ENCODE measurements around the gene RNF212. TPM values are rescaled to one million over a fixed set of nuclear protein-coding genes. Genes with fewer than 3 reads are reported as not detected.

RNF212 gene
- total and polyA plus RNA-seq, 2 experiments from 2014 or later: 17.0 to 20.6 TPM

DNA sequence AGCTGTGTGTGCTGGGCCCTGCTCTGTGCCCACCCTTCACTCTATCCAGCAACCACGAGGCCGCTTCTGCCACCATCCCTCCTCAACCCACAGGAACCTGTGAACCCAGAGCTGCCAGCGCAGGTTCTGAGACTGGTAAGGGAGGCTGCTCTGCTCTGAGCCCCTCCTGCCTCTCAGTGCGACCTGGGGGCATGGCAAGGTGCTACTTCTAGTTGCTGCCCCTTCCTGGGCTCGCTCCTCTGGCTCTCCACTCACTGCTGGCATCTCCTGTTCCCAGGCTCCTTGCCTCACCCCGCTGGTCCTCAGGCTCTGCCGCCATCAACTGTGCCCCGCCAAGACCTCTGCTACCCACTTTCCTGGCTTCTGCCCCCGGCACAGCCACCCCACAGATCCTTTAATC, 39.3 kb downstream of the RNF212 start (continued):
- TF ChIP-seq EZH2phosphoT487 (IDR thresholded peaks at IDR 0.05; ENCODE audit: unreplicated experiment) (no peak), JUNB (IDR thresholded peaks at IDR 0.05; ENCODE audit: unreplicated experiment) (no peak), EZH2 (IDR thresholded peaks at IDR 0.05; ENCODE audit: low read depth, unreplicated experiment) (no peak), ZNF114 (CRISPR knock-in tag; IDR thresholded peaks at IDR 0.05) (no peak), POLR2AphosphoS5 (IDR thresholded peaks at IDR 0.05; ENCODE audit: low read depth) (no peak), STAT1 (IDR thresholded peaks at IDR 0.05; ENCODE audit: unreplicated experiment) (no peak)
- TF ChIP-seq, protein P1, sequence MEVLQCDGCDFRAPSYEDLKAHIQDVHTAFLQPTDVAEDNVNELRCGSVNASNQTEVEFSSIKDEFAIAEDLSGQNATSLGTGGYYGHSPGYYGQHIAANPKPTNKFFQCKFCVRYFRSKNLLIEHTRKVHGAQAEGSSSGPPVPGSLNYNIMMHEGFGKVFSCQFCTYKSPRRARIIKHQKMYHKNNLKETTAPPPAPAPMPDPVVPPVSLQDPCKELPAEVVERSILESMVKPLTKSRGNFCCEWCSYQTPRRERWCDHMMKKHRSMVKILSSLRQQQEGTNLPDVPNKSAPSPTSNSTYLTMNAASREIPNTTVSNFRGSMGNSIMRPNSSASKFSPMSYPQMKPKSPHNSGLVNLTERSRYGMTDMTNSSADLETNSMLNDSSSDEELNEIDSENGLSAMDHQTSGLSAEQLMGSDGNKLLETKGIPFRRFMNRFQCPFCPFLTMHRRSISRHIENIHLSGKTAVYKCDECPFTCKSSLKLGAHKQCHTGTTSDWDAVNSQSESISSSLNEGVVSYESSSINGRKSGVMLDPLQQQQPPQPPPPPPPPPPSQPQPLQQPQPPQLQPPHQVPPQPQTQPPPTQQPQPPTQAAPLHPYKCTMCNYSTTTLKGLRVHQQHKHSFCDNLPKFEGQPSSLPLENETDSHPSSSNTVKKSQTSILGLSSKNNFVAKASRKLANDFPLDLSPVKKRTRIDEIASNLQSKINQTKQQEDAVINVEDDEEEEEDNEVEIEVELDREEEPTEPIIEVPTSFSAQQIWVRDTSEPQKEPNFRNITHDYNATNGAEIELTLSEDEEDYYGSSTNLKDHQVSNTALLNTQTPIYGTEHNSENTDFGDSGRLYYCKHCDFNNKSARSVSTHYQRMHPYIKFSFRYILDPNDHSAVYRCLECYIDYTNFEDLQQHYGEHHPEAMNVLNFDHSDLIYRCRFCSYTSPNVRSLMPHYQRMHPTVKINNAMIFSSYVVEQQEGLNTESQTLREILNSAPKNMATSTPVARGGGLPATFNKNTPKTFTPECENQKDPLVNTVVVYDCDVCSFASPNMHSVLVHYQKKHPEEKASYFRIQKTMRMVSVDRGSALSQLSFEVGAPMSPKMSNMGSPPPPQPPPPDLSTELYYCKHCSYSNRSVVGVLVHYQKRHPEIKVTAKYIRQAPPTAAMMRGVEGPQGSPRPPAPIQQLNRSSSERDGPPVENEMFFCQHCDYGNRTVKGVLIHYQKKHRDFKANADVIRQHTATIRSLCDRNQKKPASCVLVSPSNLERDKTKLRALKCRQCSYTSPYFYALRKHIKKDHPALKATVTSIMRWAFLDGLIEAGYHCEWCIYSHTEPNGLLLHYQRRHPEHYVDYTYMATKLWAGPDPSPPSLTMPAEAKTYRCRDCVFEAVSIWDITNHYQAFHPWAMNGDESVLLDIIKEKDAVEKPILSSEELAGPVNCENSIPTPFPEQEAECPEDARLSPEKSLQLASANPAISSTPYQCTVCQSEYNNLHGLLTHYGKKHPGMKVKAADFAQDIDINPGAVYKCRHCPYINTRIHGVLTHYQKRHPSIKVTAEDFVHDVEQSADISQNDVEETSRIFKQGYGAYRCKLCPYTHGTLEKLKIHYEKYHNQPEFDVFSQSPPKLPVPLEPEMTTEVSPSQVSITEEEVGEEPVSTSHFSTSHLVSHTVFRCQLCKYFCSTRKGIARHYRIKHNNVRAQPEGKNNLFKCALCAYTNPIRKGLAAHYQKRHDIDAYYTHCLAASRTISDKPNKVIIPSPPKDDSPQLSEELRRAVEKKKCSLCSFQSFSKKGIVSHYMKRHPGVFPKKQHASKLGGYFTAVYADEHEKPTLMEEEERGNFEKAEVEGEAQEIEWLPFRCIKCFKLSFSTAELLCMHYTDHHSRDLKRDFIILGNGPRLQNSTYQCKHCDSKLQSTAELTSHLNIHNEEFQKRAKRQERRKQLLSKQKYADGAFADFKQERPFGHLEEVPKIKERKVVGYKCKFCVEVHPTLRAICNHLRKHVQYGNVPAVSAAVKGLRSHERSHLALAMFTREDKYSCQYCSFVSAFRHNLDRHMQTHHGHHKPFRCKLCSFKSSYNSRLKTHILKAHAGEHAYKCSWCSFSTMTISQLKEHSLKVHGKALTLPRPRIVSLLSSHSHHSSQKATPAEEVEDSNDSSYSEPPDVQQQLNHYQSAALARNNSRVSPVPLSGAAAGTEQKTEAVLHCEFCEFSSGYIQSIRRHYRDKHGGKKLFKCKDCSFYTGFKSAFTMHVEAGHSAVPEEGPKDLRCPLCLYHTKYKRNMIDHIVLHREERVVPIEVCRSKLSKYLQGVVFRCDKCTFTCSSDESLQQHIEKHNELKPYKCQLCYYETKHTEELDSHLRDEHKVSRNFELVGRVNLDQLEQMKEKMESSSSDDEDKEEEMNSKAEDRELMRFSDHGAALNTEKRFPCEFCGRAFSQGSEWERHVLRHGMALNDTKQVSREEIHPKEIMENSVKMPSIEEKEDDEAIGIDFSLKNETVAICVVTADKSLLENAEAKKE (CRISPR knock-in tag; IDR thresholded peaks at IDR 0.05): no peak
- TF ChIP-seq, protein P2, sequence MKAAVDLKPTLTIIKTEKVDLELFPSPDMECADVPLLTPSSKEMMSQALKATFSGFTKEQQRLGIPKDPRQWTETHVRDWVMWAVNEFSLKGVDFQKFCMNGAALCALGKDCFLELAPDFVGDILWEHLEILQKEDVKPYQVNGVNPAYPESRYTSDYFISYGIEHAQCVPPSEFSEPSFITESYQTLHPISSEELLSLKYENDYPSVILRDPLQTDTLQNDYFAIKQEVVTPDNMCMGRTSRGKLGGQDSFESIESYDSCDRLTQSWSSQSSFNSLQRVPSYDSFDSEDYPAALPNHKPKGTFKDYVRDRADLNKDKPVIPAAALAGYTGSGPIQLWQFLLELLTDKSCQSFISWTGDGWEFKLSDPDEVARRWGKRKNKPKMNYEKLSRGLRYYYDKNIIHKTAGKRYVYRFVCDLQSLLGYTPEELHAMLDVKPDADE (IDR thresholded peaks at IDR 0.05): no peak

DNA sequence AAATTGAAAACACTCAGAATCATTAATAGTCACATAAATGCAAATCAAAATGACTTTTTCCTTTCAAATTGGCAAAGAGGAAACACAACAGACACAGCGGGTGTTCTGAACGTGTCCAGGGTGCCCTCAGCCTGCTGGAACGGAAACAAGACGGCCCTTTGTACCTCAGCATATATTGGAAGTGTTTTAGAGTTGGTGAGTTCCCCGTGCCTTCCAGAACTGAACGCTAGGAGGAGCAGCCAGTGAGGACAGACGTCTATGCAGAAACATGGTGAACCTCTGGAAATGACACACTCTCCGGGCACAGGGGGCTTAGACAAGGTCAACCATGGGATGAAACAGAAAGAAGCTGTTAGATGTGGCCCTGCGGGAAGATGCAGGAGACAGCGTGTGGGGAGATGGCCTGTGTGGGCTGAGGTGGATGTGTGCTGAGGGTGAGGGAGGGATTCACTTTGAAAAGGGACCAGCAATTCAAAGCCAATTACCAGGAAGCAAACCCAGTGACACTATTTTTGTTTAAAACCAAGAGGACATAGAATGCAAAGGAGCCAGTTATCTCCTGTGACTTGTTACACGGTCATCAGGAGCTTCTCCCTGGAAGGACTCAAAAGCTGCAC, 40.4 kb downstream of the RNF212 start:
- no peaks in the 10 kb centered on the region for H4K20me1 ChIP-seq (replicated peaks; ENCODE audit: insufficient read depth)
- Mint-ChIP-seq H3K27ac (no peak overlapping the region), H3K4me1 (peaks cover 3% of the 10 kb centered on the region; the same call in 1 of the 3 replicates), H3K4me3 (no peak overlapping the region), H3K36me3 (ENCODE audit: low read depth) (peaks cover 2% of the 10 kb centered on the region; the same call in 1 of the 3 replicates), H3K27me3 (ENCODE audit: insufficient read depth, low read depth, poor library complexity) (peaks cover 3% of the 10 kb centered on the region), H3K9me3 (peaks cover 8% of the 10 kb centered on the region; the same call in 2 of the 3 replicates)
- DNase-seq (ENCODE audit: low spot score) (peak; percentile 68), ATAC-seq (peak; percentile 86)
- H3K79me2 ChIP-seq (replicated peaks; ENCODE audit: insufficient read depth): no peaks in the 10 kb centered on the region
- H3K27ac ChIP-seq (ENCODE audit: low read depth): no peak overlapping the region
- H3K4me2 ChIP-seq: no peak overlapping the region
- H3K9me2 ChIP-seq (ENCODE audit: insufficient read depth): no peaks in the 10 kb centered on the region
- no peaks in the 10 kb centered on the region for H3K36me3 ChIP-seq (ENCODE audit: insufficient read depth)
- no peaks in the 10 kb centered on the region for H3F3A ChIP-seq (replicated peaks; ENCODE audit: low read depth)
- H3K4me1 ChIP-seq (ENCODE audit: insufficient read depth): no peaks in the 10 kb centered on the region
- H3K27me3 ChIP-seq (ENCODE audit: insufficient read depth): no peaks in the 10 kb centered on the region
- TF ChIP-seq POLR2AphosphoS5 (IDR thresholded peaks at IDR 0.05; ENCODE audit: low read depth): no peak
- TF ChIP-seq, protein P2 (IDR thresholded peaks at IDR 0.05): no peak
- no peak for TF ChIP-seq ZNF331 (CRISPR knock-in tag; IDR thresholded peaks at IDR 0.05; ENCODE audit: low read depth)
- TF ChIP-seq ZNF114 (CRISPR knock-in tag; IDR thresholded peaks at IDR 0.05): no peak
- no peak for TF ChIP-seq JUNB (IDR thresholded peaks at IDR 0.05; ENCODE audit: unreplicated experiment)
- TF ChIP-seq, protein P3, sequence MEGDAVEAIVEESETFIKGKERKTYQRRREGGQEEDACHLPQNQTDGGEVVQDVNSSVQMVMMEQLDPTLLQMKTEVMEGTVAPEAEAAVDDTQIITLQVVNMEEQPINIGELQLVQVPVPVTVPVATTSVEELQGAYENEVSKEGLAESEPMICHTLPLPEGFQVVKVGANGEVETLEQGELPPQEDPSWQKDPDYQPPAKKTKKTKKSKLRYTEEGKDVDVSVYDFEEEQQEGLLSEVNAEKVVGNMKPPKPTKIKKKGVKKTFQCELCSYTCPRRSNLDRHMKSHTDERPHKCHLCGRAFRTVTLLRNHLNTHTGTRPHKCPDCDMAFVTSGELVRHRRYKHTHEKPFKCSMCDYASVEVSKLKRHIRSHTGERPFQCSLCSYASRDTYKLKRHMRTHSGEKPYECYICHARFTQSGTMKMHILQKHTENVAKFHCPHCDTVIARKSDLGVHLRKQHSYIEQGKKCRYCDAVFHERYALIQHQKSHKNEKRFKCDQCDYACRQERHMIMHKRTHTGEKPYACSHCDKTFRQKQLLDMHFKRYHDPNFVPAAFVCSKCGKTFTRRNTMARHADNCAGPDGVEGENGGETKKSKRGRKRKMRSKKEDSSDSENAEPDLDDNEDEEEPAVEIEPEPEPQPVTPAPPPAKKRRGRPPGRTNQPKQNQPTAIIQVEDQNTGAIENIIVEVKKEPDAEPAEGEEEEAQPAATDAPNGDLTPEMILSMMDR (conservative IDR thresholded peaks at IDR 0.05; ENCODE audit: low read depth in 2 of 2): peak; percentile 67 to 68
- no peak for TF ChIP-seq CREB1 (CRISPR knock-in tag; IDR thresholded peaks at IDR 0.05; ENCODE audit: low read depth)
- H3K4me3 ChIP-seq: no peak overlapping the region
- no peak overlapping the region for H2AFZ ChIP-seq

Data from GM23338 (cell line).